HCT116 (cell line): Measurements from ENCODE around the gene FGD5. TPM values are rescaled to one million over a fixed set of nuclear protein-coding genes. Genes with fewer than 3 reads are reported as not detected.

Source experiments
- ATAC-seq: fragments of 200-7000 bp; cut with Tn5 transposase; 2 replicates; pipeline ENCODE4 v1.9.1; 2020; ENCODE audit warnings: mild to moderate bottlenecking, moderate library complexity
- BruUV-seq: library from RNA; stranded (reverse); fragments of 400-500 nt; replicated peaks from 2 replicates; lab custom pipeline; 2021; lab: Mats Ljungman, UMichigan
- CTCF ChIA-PET: fragments of 300-600 bp; sonication (Branson Sonifier 250); formaldehyde crosslinking; loops from one replicate; lab custom pipeline; 2021; ENCODE audit warnings: antibody characterized with exemption; lab: Charles Lee
- POLR2A ChIA-PET: fragments of 300-600, 350-600 bp; sonication (Branson Sonifier 250); formaldehyde crosslinking; loops from one replicate; lab custom pipeline; 2021; ENCODE audit warnings: antibody characterized with exemption; lab: Charles Lee
- RAD21 ChIA-PET, 2 experiments: fragments of 300-600 bp; sonication (Branson Sonifier 250); formaldehyde crosslinking; loops; one replicate each; lab custom pipeline; 2023; ENCODE audit warnings: low total read pairs in 2 of 2; ENCODE audit not compliant: uncharacterized antibody in 2 of 2, unreplicated experiment in 2 of 2, low non-redundant PET in 1 of 2; lab: Charles Lee
- DNase-seq: peaks from one replicate; pipeline ENCODE4 v3.0.0-alpha.2; 2010; ENCODE audit warnings: low read depth, low spot score
- H2AFZ ChIP-seq: fragments of 200-600 bp; shearing (Covaris generic), sonication (generic); 2 replicates; pipeline ENCODE4 v1.6.1; 2017; ENCODE audit warnings: low read depth, mixed run types, mixed read lengths, antibody characterized with exemption, low read length; ENCODE audit not compliant: poor library complexity, severe bottlenecking
- H3K27ac ChIP-seq: 2 replicates; pipeline ENCODE4 v1.5.1; 2012; ENCODE audit warnings: low read depth, low read length
- H3K27me3 ChIP-seq: fragments of 200-600 bp; sonication (generic); 2 replicates; pipeline ENCODE4 v1.6.1; 2016; ENCODE audit warnings: mixed run types, low read length, mixed read lengths; ENCODE audit not compliant: insufficient read depth
- H3K36me3 ChIP-seq, 2 experiments: fragments of 200-500 bp in 1 of 2; fragments of 200-600 bp in 1 of 2; sonication (Bioruptor generic) in 1 of 2; sonication (generic) in 1 of 2; 2 replicates each; pipeline versions ENCODE4 v1.5.1 to v1.6.1; 2014 to 2016; ENCODE audit warnings: low read length in 2 of 2, inconsistent platforms in 1 of 2, mixed read lengths in 1 of 2, mixed run types in 1 of 2; ENCODE audit not compliant: insufficient read depth in 2 of 2, control insufficient read depth in 1 of 2
- H3K4me1 ChIP-seq, 2 experiments: fragments of 200-600 bp in 1 of 2; sonication (generic) in 1 of 2; 2 replicates each; pipeline versions ENCODE4 v1.5.1 to v1.6.1; 2012 to 2017; ENCODE audit warnings: low read length in 2 of 2, inconsistent platforms in 1 of 2, mild to moderate bottlenecking in 1 of 2, mixed read lengths in 1 of 2, mixed run types in 1 of 2, moderate library complexity in 1 of 2; ENCODE audit not compliant: insufficient read depth in 2 of 2, control insufficient read depth in 1 of 2
- H3K4me2 ChIP-seq: fragments of 200-600 bp; sonication (generic); 2 replicates; pipeline ENCODE4 v1.6.1; 2017; ENCODE audit warnings: mixed run types, low read length, mixed read lengths
- H3K4me3 ChIP-seq, 2 experiments: fragments of 200-600 bp in 1 of 2; sonication (generic) in 1 of 2; replicated peaks in 1 of 2; 2 replicates each; pipeline ENCODE4 v1.5.1; 2011 to 2016; ENCODE audit warnings: low read length in 2 of 2, control low read depth in 1 of 2, low read depth in 1 of 2, mild to moderate bottlenecking in 1 of 2, mixed read lengths in 1 of 2, mixed run types in 1 of 2
- H3K79me2 ChIP-seq: fragments of 200-600 bp; sonication (generic); 2 replicates; pipeline ENCODE4 v1.6.1; 2017; ENCODE audit warnings: mild to moderate bottlenecking, mixed run types, low read length, moderate library complexity, mixed read lengths; ENCODE audit not compliant: insufficient read depth
- H3K9ac ChIP-seq: fragments of 200-600 bp; sonication (generic); 2 replicates; pipeline ENCODE4 v1.6.1; 2016; ENCODE audit warnings: low read length, mixed read lengths
- H3K9me2 ChIP-seq: fragments of 200-600 bp; sonication (generic), shearing (Covaris generic); 2 replicates; pipeline ENCODE4 v1.6.1; 2017; ENCODE audit warnings: mixed run types, mild to moderate bottlenecking, moderate library complexity; ENCODE audit not compliant: insufficient read depth
- H3K9me3 ChIP-seq, 2 experiments: fragments of 200-500 bp in 1 of 2; fragments of 200-600 bp in 1 of 2; sonication (Bioruptor generic) in 1 of 2; sonication (generic) in 1 of 2; 2 replicates each; pipeline ENCODE4 v1.6.1; 2014 to 2017; ENCODE audit warnings: low read length in 2 of 2, mixed read lengths in 2 of 2, inconsistent platforms in 1 of 2, low read depth in 1 of 2, mild to moderate bottlenecking in 1 of 2, mixed run types in 1 of 2, moderate library complexity in 1 of 2; ENCODE audit not compliant: control insufficient read depth in 1 of 2, insufficient read depth in 1 of 2
- H4K20me1 ChIP-seq: fragments of 200-600 bp; sonication (generic), shearing (Covaris generic); 2 replicates; pipeline ENCODE4 v1.6.1; 2017; ENCODE audit warnings: mixed run types, mild to moderate bottlenecking, moderate library complexity; ENCODE audit not compliant: insufficient read depth
- CBX3 ChIP-seq: IDR thresholded peaks from 2 replicates; pipeline ENCODE4 v1.6.1; 2012; ENCODE audit warnings: low read depth
- CEBPB ChIP-seq: IDR thresholded peaks from 2 replicates; pipeline ENCODE4 v1.6.1; 2012; ENCODE audit warnings: low read depth
- EGR1 ChIP-seq: IDR thresholded peaks from 2 replicates; pipeline ENCODE4 v1.6.1; 2012; ENCODE audit warnings: low read depth
- ELF1 ChIP-seq: IDR thresholded peaks from 2 replicates; pipeline ENCODE4 v1.6.1; 2012; ENCODE audit warnings: low read depth, borderline replicate concordance
- EZH2phosphoT487 ChIP-seq: fragments of 200-600 bp; IDR thresholded peaks from 2 replicates; pipeline ENCODE4 v1.6.1; 2018; ENCODE audit warnings: antibody characterized with exemption, borderline replicate concordance
- FOSL1 ChIP-seq: IDR thresholded peaks from 2 replicates; pipeline ENCODE4 v1.6.1; 2012; ENCODE audit warnings: low read depth
- JUND ChIP-seq: IDR thresholded peaks from 2 replicates; pipeline ENCODE4 v1.6.1; 2012
- POLR2A ChIP-seq: IDR thresholded peaks from 2 replicates; pipeline ENCODE4 v1.7.0; 2011; ENCODE audit warnings: borderline replicate concordance; ENCODE audit not compliant: insufficient read depth, insufficient read length; ENCODE audit errors: extremely low read depth
- POLR2AphosphoS5 ChIP-seq: IDR thresholded peaks from 2 replicates; pipeline ENCODE4 v1.6.1; 2011; ENCODE audit warnings: mild to moderate bottlenecking, low read depth, low read length, moderate library complexity
- SIN3A ChIP-seq: IDR thresholded peaks from 2 replicates; pipeline ENCODE4 v1.6.1; 2012; ENCODE audit warnings: low read depth
- SP1 ChIP-seq: IDR thresholded peaks from 2 replicates; pipeline ENCODE4 v1.6.1; 2012; ENCODE audit warnings: low read depth
- TCF7L2 ChIP-seq: IDR thresholded peaks from 2 replicates; pipeline ENCODE4 v1.7.0; 2011; ENCODE audit warnings: borderline replicate concordance, inconsistent platforms; ENCODE audit not compliant: insufficient read depth, insufficient read length; ENCODE audit errors: extremely low read depth
- YY1 ChIP-seq: IDR thresholded peaks from 2 replicates; pipeline ENCODE4 v1.6.1; 2011; ENCODE audit warnings: low read length, low read depth, moderate library complexity, mild to moderate bottlenecking; ENCODE audit not compliant: insufficient replicate concordance; ENCODE audit errors: extremely low read depth
- ZBTB33 ChIP-seq: IDR thresholded peaks from 2 replicates; pipeline ENCODE4 v1.6.1; 2011; ENCODE audit warnings: mild to moderate bottlenecking, low read length, moderate library complexity; ENCODE audit not compliant: insufficient replicate concordance; ENCODE audit errors: extremely low read depth
- ZFX ChIP-seq: fragments of 450-650 bp; IDR thresholded peaks from 2 replicates; pipeline ENCODE4 v1.6.1; 2017
- ZNF274 ChIP-seq: fragments of 200-500 bp; sonication (Bioruptor generic); IDR thresholded peaks from 2 replicates; pipeline ENCODE4 v1.6.1; 2014; ENCODE audit warnings: mild to moderate bottlenecking, low read depth, low read length, inconsistent platforms
- intact Hi-C: fragments of 100-400 bp; cut with micrococcal nuclease; formaldehyde crosslinking; loops from 2 replicates; pipeline ENCODE4 v1.10.0; 2022
- total RNA-seq: library from RNA; stranded (reverse); gene quantifications from one replicate; pipeline ENCODE4 v1.2.1, GENCODE V29; 2021; ENCODE audit not compliant: unreplicated experiment
- TF ChIP-seq, protein P1 (sequence below): IDR thresholded peaks from 2 replicates; pipeline ENCODE4 v1.6.1; 2012

FGD5 gene
- total RNA-seq, 1 experiment from 2014 or later = 0.22 TPM

GRCh38 chr3:14969671-14970070 is 150.9 kb downstream of the FGD5 start:
- Histone ChIP-seq H4K20me1 (no peaks in the 10 kb centered on the region), H3K36me3 (no peaks in the 10 kb centered on the region; a peak in 1 of 4 replicates), H3K9ac (no peak overlapping the region), H3K9me3 (no peaks in the 10 kb centered on the region), H3K9me2 (no peaks in the 10 kb centered on the region), H3K27ac (no peak overlapping the region), H3K4me2 (no peak overlapping the region), H3K4me1 (no peaks in the 10 kb centered on the region), H2AFZ (no peak overlapping the region), H3K27me3 (no peaks in the 10 kb centered on the region), H3K4me3 (no peak overlapping the region), H3K79me2 (peaks cover 30% of the 10 kb centered on the region)
- TF ChIP-seq EZH2phosphoT487 (no peak), JUND (no peak), YY1 (no peak), CEBPB (no peak), ZFX (no peak), POLR2A (no peak), EGR1 (no peak), FOSL1 (no peak)
- CTCF ChIA-PET = no interaction called here
- no peak for DNase-seq
- intact Hi-C loops = no loop called here
- ATAC-seq = no peak
- RAD21 ChIA-PET = no interaction called here
- no TSS peak for BruUV-seq
- POLR2A ChIA-PET = no interaction called here

DNA sequence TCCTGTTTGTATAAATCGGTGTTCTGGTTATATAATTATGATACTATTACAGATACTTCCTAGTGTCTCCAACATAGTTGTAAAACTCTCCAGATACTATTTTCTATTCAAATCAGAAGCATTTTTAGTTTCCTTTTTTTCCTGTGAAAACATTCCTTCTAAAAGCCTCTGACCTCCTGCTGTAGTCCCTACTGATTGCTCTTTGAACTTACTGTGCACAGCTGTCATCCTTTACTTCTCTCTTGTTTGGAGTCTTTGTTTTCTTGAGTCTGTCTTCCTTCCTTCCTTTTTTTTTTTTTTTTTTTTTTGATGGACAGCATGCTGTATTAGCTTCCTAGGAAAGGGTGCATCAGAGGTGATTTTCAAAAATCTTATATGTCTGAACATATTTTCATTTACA is 157.6 kb downstream of the FGD5 start:
- ChIA-PET CTCF (no interaction called here), POLR2A (no interaction called here)
- DNase-seq = no peak

More for the DNA sequence above, 157.6 kb downstream of the FGD5 start:
- Histone ChIP-seq H3K9me2 (no peaks in the 10 kb centered on the region), H3K27me3 (no peaks in the 10 kb centered on the region), H3K27ac (no peak overlapping the region), H3K79me2 (peaks cover 29% of the 10 kb centered on the region), H4K20me1 (no peaks in the 10 kb centered on the region), H3K9me3 (no peaks in the 10 kb centered on the region), H3K4me3 (no peak overlapping the region), H3K4me2 (no peak overlapping the region), H2AFZ (no peak overlapping the region), H3K36me3 (no peaks in the 10 kb centered on the region), H3K9ac (no peak overlapping the region), H3K4me1 (no peaks in the 10 kb centered on the region)
- BruUV-seq = no TSS peak
- RAD21 ChIA-PET = no interaction called here
- intact Hi-C loops = no loop called here
- ATAC-seq = no peak
- no peak for TF ChIP-seq POLR2A
- TF ChIP-seq ZFX = no peak
- no peak for TF ChIP-seq ZNF274
- no peak for TF ChIP-seq ZBTB33
- no peak for TF ChIP-seq CEBPB
- TF ChIP-seq YY1 = no peak
- no peak for TF ChIP-seq ELF1
- no peak for TF ChIP-seq JUND
- no peak for TF ChIP-seq SIN3A
- TF ChIP-seq POLR2AphosphoS5 = no peak
- TF ChIP-seq SP1 = no peak
- TF ChIP-seq CBX3 = no peak
- no peak for TF ChIP-seq TCF7L2
- TF ChIP-seq, protein P1, sequence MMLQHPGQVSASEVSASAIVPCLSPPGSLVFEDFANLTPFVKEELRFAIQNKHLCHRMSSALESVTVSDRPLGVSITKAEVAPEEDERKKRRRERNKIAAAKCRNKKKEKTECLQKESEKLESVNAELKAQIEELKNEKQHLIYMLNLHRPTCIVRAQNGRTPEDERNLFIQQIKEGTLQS = no peak
